Medulla oblongata (tissue), 1 donor: Measurements from ENCODE around the gene RBMX2.
A peak's percentile ranks its signal among the peaks of the same experiment; 100 is the strongest.
"Not testable (repeated sequence)": the region's sequence is repeated elsewhere in the genome, so short reads cannot be mapped to it uniquely, and the experiment has no call there.

Experiments used
- DNase-seq: peaks from one replicate; pipeline ENCODE4 v3.0.0-alpha.2; 2015; ENCODE audit errors: extremely low spot score

The RBMX2 gene, protein sequence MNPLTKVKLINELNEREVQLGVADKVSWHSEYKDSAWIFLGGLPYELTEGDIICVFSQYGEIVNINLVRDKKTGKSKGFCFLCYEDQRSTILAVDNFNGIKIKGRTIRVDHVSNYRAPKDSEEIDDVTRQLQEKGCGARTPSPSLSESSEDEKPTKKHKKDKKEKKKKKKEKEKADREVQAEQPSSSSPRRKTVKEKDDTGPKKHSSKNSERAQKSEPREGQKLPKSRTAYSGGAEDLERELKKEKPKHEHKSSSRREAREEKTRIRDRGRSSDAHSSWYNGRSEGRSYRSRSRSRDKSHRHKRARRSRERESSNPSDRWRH

GRCh38 chrX:130401415-130402207 is at the start of gene RBMX2:
Gene RBMX2 (plus strand): TSS chrX:130401987. CDS start chrX:130402033, 46 bp downstream.
- peak; percentile 76 for DNase-seq

- DNase-seq: not testable (repeated sequence)
These were observed 49.7 kb upstream of the RBMX2 start for GRCh38 chrX:130352050-130352449.

DNA sequence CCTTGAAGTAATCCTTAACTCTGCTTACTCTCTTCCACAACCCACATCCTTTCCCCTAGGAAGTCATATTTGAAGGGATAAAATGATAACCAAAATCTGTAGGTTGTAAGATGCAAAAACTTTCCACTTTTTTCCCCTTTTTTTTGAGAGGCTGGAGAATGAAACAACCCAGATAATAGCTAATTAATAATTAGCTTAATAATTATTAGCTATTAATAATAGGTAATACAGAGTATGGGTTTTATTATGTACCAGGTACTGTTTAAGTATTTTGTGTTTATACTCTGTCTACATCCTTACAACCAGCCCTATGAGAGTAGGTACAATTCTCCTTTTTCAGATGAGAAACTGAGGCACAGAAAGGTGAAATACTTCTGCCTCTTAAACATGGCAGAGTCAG is 25.7 kb upstream of the RBMX2 start:
- no peak for DNase-seq

DNA sequence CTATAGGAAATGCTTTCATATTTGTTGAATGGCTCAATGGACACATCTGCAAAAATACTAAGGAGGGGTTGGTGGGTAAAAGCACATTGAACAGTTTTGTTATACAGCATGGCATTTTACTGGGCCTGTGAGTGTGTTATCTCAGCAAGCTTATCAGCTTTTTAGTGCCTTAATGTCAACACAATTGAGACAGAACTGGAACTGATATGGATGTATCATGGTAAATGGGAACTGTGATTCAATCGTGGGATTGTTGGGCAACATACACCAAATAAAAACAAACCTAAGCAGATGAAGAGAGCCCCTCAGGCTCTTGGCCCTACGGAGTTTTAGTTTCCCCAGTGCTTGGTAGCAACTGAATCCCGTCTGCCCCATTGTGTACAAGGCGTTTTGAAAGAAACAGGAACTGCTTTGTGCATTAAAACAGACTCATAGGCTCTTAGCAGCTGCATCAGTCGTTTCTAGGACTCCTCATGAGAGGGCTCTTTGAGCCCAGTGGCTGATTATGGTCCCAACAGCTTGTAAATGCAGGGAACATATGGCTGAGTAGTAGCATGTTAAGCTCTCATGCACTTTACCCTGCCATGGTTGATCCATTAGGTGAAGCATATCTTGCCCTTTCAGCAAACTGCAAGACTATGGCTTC is 23.6 kb upstream of the RBMX2 start:
- peak; percentile 42 for DNase-seq

DNA sequence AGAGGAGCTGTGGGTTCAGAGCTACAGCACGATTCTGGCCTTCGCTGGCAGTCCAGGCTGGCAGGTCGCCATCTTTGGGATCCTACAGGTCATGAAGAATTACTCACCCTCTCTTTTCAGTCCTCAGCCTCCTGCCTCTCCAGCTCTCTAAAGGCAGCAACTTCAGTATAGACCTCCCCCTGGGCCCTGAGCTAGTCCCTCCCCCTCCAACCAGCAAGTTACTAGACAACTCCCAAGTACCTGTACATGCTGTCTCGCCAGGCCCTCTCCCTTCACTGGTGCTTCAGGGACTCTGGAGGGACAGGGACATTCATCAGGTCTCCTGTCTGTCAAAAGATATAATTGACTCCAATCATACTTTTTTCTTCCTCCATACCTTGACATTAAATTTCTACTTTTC is 16.3 kb upstream of the RBMX2 start, which contains the start of gene GPR119:
TSS of gene GPR119 (minus strand) at position 155 of the 400 bp plus-strand sequence. CDS start 227 bp downstream, outside the sequence.
- no peak for DNase-seq

DNA sequence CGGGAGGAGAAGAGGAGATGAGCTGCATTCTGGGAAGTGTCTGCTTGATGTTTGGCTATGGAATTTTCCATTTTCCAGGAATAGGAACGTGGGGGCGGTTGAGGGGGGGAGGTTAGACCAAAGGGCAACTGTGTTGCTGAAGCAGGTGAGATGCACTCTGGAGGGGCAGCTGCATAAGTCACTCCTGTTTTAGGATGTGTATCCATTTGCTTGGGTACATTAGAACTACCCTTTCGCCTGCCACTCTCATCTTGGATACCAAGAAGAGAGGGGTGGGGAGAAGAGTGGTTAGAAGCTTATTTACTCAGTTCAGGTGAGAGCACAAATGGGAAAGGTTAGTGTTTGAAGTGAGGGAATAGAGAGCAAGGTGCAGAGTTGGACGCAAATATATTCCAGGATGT is 15.4 kb upstream of the RBMX2 start:
- no peak for DNase-seq

- peak; percentile 79 for DNase-seq
These were observed 8.2 kb upstream of the RBMX2 start for GRCh38 chrX:130393451-130394074.

DNA sequence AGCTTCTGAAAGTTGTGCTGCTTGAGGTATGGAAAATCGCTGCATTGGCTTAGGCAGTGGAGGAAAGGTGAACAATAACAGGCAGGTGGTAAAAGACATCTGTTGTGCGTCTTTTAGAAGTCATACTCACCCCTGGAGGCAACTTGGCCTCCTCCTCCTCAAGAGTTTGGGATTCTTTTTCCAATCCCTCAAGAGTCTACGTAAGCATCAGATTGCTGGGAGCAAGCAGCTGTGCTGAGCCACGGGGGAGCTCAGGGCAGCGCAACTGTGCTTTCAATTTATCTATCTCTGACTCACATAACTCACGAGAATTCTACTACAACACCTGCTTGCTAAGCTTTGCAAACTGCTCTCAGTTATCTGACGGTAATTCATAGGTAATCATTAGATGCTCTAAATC is 6.4 kb upstream of the RBMX2 start:
- no peak for DNase-seq

DNA sequence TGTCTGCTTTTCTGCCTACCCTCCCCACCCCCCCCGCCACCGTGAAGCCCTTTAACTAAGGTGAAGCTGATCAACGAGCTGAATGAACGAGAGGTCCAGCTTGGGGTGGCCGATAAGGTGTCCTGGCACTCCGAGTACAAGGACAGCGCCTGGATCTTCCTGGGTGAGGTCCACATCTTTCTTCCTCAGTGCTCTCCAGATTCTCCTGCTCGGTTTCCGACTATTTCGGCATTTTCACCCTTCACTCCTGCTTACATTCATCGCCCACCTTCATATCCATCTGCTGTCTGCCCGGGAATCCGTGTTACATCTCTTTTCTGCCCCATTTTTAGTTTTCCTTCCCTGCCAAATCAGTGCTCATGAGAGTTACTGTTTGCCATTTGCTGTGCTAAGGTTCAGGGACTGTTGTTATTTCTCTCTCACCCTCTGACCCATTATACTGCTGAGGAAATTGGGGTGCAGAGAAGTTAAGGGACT is 459 bp downstream of the RBMX2 start:
- no peak for DNase-seq

DNA sequence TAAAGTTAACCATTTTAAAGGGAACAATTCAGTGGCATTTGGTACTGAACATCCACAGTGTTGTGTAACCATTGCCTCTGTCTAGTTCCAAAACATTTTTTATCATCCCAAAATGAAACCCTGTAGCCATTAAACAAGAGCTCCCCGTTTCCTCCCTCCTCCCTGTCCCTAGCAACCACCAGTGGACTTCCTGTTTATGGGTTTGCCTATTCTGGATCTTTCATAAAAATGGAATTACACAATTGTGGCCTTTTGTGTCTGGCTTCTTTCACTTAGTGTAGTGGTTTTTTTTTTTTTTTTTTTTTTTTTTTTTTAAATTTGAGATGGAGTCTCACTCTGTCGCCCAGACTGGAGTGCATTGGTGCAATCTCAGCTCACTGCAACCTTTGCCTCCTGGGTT is 11.6 kb downstream of the RBMX2 start:
- no peak for DNase-seq

DNA sequence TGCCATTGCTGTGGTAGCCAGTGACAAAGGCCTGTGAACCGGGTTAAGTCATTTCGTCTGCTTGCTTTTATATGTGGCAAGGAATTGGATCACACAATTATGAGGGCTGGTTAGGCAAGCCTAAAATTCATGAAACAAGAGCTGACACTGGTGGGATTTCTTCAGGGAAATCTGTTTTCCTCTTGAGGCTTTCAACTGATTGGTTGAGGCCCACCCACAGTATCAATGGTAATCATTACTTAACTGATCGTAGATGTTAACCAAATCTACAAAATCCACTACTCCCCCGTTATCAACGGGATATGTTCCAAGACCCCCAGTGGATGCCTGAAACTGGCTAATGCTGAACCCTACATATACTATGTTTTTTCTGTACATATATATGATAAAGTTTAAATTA is 13.0 kb downstream of the RBMX2 start:
- no peak for DNase-seq

GRCh38 chrX:130415201-130415600 is 13.4 kb downstream of the RBMX2 start:
- DNase-seq: no peak

DNA sequence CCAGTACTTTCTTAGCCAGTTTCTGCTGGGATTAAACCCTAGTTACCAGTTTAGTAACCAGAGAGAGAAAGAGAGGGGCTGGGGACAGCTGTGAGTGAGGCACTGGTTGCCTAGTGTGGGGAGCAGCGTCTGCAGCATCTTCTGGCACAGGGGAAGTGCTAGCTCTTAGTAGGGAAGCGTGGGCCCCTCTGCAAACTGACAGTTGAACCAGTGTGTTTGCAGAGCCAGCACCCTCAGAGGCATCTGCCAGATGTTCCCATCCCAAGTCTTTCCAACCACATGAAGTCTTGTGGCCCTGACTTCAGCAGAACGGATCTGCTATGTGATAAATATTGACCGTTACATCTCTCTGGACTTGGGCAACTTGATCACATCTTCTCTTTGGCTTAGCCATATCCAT is 15.0 kb downstream of the RBMX2 start:
- no peak for DNase-seq

- DNase-seq: no peak
These were observed 16.3 kb downstream of the RBMX2 start for GRCh38 chrX:130418066-130418465.

DNA sequence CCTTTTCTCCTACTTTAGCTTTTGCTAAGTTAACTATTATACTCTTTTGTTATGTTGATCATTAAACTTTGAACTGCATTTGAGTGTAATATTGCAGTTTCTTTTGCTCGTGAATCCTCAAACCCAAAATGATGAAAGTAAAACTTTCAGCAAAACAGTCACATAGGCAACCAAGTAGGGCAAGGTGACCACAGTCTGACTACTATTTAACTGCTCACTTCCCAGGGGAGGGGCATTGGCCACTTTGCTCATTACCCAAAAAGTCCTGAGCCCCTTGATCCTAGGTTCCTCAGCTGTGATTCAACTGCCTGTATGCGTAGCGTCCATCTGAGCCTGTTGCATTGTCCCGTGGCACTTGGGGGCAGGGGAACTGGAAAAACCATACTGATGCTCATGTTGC is 17.0 kb downstream of the RBMX2 start:
- DNase-seq: no peak

DNA sequence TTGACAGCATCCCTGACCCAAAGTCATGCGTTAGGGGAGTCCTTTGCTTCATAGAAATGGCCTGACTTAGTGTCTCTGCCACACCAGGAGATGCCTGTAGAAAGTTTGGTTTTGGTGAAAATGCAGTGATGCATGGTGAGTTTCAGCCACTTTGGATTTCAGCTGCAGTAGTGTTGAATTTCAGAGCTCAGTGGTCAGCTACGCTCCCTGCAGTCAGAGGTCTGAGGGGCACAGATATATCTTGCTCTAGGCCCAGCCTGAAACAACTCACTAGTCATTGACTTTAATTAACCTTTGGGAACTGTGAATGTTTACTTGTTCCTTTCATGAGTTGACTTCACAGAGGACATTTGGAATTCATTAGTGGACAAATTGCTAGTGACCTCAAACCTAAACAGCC is 17.5 kb downstream of the RBMX2 start:
- DNase-seq: no peak

GRCh38 chrX:130426531-130426930 is 24.7 kb downstream of the RBMX2 start:
- no peak for DNase-seq

GRCh38 chrX:130429236-130429635 is 27.4 kb downstream of the RBMX2 start:
- not testable (repeated sequence) for DNase-seq

GRCh38 chrX:130435937-130436336 is 34.1 kb downstream of the RBMX2 start:
- DNase-seq: no peak

DNA sequence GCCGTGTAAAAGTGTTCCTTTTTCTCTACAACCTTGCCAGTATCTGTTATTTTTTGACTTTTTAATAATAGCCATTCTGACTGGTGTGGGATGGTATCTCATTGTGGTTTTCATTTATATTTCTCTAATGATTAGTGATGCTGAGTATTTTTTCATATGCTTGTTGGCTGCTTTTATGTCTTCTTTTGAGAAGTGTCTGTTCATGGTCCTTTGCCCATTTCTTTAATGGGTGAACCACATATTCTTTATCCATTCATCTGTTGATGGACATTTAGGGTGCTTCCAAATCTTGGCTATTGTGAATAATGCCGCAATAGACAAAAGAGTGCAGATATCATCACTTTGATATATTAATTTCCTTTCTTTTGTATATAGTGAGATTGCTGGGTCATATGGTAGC is 36.2 kb downstream of the RBMX2 start:
- not testable (repeated sequence) for DNase-seq

DNA sequence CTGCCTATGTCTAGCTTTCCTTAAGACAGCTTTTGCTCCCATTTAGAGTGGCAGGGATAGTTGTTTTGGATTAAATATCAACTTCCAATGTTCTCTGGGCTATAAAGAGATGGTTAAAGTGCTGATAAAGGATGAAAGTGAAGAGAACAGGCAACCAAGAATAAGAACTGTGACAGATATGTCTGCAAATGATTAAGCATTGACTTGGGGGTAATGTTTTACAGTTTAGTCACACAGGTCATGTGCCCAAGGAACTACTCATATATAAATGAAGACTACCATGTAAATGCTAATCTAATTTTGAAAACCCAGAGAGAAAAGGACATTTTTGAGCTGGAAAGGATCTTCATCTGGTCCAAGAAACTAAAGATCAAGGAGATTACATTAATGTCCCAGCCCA is 42.1 kb downstream of the RBMX2 start:
- DNase-seq: no peak
